Measurements from ENCODE around the gene COL6A1.

DNA sequence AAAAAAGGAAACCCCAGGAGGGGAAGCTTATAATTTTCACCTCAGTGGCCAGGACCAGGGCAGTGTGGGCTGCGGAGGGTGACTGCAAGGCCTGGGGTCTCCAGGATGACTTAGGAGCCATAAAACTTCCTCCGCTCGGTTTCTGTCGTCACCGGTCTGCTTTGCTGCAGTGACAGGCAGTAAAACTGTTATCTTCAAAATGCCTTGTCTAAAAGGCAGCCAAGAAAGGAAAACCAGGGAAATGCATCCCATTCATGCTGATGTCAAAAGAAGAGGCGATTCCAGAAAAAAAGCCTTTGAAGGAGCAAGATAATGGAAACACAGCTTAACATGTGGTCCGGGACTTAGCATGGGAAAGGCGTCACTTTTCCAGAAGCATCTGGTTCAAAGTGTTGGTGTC is 42.0 kb downstream of the COL6A1 start:
- TF ChIP-seq POLR2A (IDR thresholded peaks at IDR 0.05; ENCODE audit: low read depth, low read length) (no peak), RFX5 (IDR thresholded peaks at IDR 0.05; ENCODE audit: low read depth, low read length) (no peak)
- TF ChIP-seq, protein P1, sequence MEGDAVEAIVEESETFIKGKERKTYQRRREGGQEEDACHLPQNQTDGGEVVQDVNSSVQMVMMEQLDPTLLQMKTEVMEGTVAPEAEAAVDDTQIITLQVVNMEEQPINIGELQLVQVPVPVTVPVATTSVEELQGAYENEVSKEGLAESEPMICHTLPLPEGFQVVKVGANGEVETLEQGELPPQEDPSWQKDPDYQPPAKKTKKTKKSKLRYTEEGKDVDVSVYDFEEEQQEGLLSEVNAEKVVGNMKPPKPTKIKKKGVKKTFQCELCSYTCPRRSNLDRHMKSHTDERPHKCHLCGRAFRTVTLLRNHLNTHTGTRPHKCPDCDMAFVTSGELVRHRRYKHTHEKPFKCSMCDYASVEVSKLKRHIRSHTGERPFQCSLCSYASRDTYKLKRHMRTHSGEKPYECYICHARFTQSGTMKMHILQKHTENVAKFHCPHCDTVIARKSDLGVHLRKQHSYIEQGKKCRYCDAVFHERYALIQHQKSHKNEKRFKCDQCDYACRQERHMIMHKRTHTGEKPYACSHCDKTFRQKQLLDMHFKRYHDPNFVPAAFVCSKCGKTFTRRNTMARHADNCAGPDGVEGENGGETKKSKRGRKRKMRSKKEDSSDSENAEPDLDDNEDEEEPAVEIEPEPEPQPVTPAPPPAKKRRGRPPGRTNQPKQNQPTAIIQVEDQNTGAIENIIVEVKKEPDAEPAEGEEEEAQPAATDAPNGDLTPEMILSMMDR (conservative IDR thresholded peaks at IDR 0.05; ENCODE audit: low read depth, low read length), result no peak

Measured in IMR-90 (cell line).